GM23338 (cell line): Measurements from ENCODE around the gene SLIT2. TPM values are rescaled to one million over a fixed set of nuclear protein-coding genes. Genes with fewer than 3 reads are reported as not detected.

Source experiments
- ATAC-seq: fragments of 200-7000 bp; cut with Tn5 transposase; 3 replicates; pipeline ENCODE4 v1.9.1; 2020
- DNase-seq: peaks from one replicate; pipeline ENCODE4 v3.0.0-alpha.2; 2015; ENCODE audit warnings: low spot score
- H2AFZ ChIP-seq: fragments of 200-600 bp; sonication (generic); 2 replicates; pipeline ENCODE4 v1.8.0; 2016; ENCODE audit warnings: antibody characterized with exemption, mild to moderate bottlenecking, moderate library complexity
- H3F3A ChIP-seq: fragments of 200-600 bp; sonication (generic); replicated peaks from 2 replicates; pipeline ENCODE4 v1.8.0; 2017; ENCODE audit warnings: antibody characterized with exemption, mixed run types, low read depth
- H3K27ac ChIP-seq: fragments of 200-600 bp; sonication (generic); 2 replicates; pipeline ENCODE4 v1.6.1; 2016; ENCODE audit warnings: low read depth
- H3K27me3 ChIP-seq: fragments of 200-600 bp; sonication (generic); 2 replicates; pipeline ENCODE4 v1.8.0; 2016; ENCODE audit warnings: mild to moderate bottlenecking, mixed run types, moderate library complexity; ENCODE audit not compliant: insufficient read depth
- H3K36me3 ChIP-seq: fragments of 200-600 bp; sonication (generic); 2 replicates; pipeline ENCODE4 v1.8.0; 2016; ENCODE audit warnings: mild to moderate bottlenecking; ENCODE audit not compliant: insufficient read depth
- H3K4me1 ChIP-seq: fragments of 200-600 bp; sonication (generic); 2 replicates; pipeline ENCODE4 v1.8.0; 2016; ENCODE audit warnings: mild to moderate bottlenecking, moderate library complexity; ENCODE audit not compliant: insufficient read depth
- H3K4me2 ChIP-seq: fragments of 200-600 bp; sonication (generic); 2 replicates; pipeline ENCODE4 v1.7.1; 2017; ENCODE audit warnings: mixed run types
- H3K4me3 ChIP-seq: fragments of 200-600 bp; sonication (generic); 2 replicates; pipeline ENCODE4 v1.6.1; 2016; ENCODE audit warnings: mixed run types
- H3K79me2 ChIP-seq: fragments of 200-600 bp; sonication (generic); replicated peaks from 2 replicates; pipeline ENCODE4 v1.8.0; 2017; ENCODE audit warnings: mild to moderate bottlenecking; ENCODE audit not compliant: insufficient read depth
- H3K9me2 ChIP-seq: fragments of 200-600 bp; sonication (generic); 2 replicates; pipeline ENCODE4 v1.8.0; 2017; ENCODE audit not compliant: insufficient read depth
- H4K20me1 ChIP-seq: fragments of 200-600 bp; sonication (generic); replicated peaks from 2 replicates; pipeline ENCODE4 v1.8.0; 2017; ENCODE audit warnings: mild to moderate bottlenecking; ENCODE audit not compliant: insufficient read depth
- H3K27ac Mint-ChIP-seq: 2 replicates; pipeline ENCODE4 v1.8.0; 2020; ENCODE audit warnings: inconsistent platforms, mild to moderate bottlenecking, moderate library complexity, mixed read lengths
- H3K27me3 Mint-ChIP-seq: 3 replicates; pipeline ENCODE4 v1.8.0; 2022; ENCODE audit warnings: low read depth, mild to moderate bottlenecking, moderate library complexity, mixed read lengths, inconsistent platforms; ENCODE audit not compliant: insufficient read depth, poor library complexity
- H3K36me3 Mint-ChIP-seq: 3 replicates; pipeline ENCODE4 v1.8.0; 2021; ENCODE audit warnings: low read depth, mild to moderate bottlenecking, inconsistent platforms, moderate library complexity, mixed read lengths
- H3K4me1 Mint-ChIP-seq: 3 replicates; pipeline ENCODE4 v1.8.0; 2020; ENCODE audit warnings: mild to moderate bottlenecking, inconsistent platforms, mixed read lengths
- H3K4me3 Mint-ChIP-seq: 3 replicates; pipeline ENCODE4 v1.8.0; 2021; ENCODE audit warnings: moderate library complexity, mild to moderate bottlenecking, inconsistent platforms, mixed read lengths
- H3K9me3 Mint-ChIP-seq: 3 replicates; pipeline ENCODE4 v1.8.0; 2020; ENCODE audit warnings: moderate library complexity, mild to moderate bottlenecking, inconsistent platforms, mixed read lengths
- CREB1 ChIP-seq: fragments of 250-450 bp; sonication (Bioruptor Pico); IDR thresholded peaks from 2 replicates; pipeline ENCODE4 v1.5.0; 2020; ENCODE audit warnings: low read depth, mild to moderate bottlenecking, moderate library complexity
- EZH2 ChIP-seq: fragments of 200-600 bp; sonication (generic); IDR thresholded peaks from one replicate; pipeline ENCODE4 v1.8.0; 2017; ENCODE audit warnings: antibody characterized with exemption, mild to moderate bottlenecking, low read depth; ENCODE audit not compliant: unreplicated experiment
- JUNB ChIP-seq: IDR thresholded peaks from one replicate; pipeline ENCODE4 v1.6.1; 2016; ENCODE audit warnings: antibody characterized with exemption; ENCODE audit not compliant: unreplicated experiment
- STAT1 ChIP-seq: IDR thresholded peaks from one replicate; pipeline ENCODE4 v1.6.1; 2016; ENCODE audit warnings: antibody characterized with exemption; ENCODE audit not compliant: unreplicated experiment
- polyA plus RNA-seq: library from polyadenylated mRNA; unstranded; fragments of >200 nt; fragmentation: Nextera tagmentation; extraction: Ambion mirVana; gene quantifications from 2 replicates; pipeline ENCODE4 v1.2.1, GENCODE V29; 2016
- total RNA-seq: library from RNA; depleted of rRNA; stranded (reverse); fragments of >200 nt; shearing (Covaris generic); gene quantifications from 2 replicates; pipeline ENCODE4 v1.2.3, GENCODE V29; 2014
- TF ChIP-seq, protein P1 (sequence below): IDR thresholded peaks from one replicate; pipeline ENCODE4 v1.6.1; 2018; ENCODE audit warnings: antibody characterized with exemption; ENCODE audit not compliant: unreplicated experiment
- TF ChIP-seq, protein P2 (sequence below): IDR thresholded peaks from 2 replicates; pipeline ENCODE4 v1.6.1; 2016; ENCODE audit warnings: antibody characterized with exemption
- TF ChIP-seq, protein P3 (sequence below), 2 experiments: fragments of 200-600 bp in 1 of 2; sonication (generic) in 1 of 2; conservative IDR thresholded peaks; 2 replicates each; pipeline versions ENCODE4 v1.5.1 to v1.6.1; 2016 to 2017; ENCODE audit warnings: antibody characterized with exemption in 2 of 2, low read depth in 2 of 2, mild to moderate bottlenecking in 2 of 2, moderate library complexity in 1 of 2

Gene SLIT2
- total and polyA plus RNA-seq, 2 experiments from 2014 or later: 5.2 to 5.6 TPM

DNA sequence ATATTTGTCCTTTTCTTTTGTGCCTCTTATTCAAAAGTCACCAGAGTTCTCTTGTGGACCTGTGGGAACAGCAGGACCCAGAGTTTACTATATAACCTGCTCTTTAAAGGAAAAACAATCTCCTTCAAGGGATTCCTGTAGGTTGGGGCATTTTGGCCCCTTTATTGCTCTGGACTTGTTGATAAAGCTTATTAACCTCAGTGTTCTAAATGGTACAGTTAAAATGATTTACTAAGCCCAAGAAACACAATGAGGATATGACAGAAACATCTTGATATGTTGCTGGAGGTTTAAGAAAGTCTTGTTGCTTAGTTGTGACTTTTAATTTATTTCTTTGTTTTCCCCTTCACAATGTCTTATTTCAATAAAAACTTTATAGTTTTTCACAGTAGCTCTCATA is 46.8 kb downstream of the SLIT2 start (continued):
- TF ChIP-seq, protein P1, sequence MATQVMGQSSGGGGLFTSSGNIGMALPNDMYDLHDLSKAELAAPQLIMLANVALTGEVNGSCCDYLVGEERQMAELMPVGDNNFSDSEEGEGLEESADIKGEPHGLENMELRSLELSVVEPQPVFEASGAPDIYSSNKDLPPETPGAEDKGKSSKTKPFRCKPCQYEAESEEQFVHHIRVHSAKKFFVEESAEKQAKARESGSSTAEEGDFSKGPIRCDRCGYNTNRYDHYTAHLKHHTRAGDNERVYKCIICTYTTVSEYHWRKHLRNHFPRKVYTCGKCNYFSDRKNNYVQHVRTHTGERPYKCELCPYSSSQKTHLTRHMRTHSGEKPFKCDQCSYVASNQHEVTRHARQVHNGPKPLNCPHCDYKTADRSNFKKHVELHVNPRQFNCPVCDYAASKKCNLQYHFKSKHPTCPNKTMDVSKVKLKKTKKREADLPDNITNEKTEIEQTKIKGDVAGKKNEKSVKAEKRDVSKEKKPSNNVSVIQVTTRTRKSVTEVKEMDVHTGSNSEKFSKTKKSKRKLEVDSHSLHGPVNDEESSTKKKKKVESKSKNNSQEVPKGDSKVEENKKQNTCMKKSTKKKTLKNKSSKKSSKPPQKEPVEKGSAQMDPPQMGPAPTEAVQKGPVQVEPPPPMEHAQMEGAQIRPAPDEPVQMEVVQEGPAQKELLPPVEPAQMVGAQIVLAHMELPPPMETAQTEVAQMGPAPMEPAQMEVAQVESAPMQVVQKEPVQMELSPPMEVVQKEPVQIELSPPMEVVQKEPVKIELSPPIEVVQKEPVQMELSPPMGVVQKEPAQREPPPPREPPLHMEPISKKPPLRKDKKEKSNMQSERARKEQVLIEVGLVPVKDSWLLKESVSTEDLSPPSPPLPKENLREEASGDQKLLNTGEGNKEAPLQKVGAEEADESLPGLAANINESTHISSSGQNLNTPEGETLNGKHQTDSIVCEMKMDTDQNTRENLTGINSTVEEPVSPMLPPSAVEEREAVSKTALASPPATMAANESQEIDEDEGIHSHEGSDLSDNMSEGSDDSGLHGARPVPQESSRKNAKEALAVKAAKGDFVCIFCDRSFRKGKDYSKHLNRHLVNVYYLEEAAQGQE: no peak
- no peak for TF ChIP-seq STAT1

DNA sequence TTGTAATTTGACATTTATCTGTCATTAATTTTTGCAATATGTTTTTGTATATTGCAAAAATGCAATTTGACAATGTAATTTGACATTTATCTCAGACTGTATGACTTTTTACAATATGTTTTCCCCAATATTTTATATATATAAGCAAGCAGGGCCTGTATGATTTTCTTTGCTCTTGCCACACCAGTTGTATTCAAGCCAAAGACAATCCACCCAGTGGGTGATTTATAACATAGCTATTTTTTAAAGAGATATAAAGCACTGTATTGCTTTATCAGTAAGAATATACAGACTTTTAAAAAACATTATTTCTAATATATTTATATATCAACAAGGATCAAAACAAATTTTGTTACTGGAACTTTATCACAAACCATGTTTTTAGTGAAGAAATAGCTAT is 47.3 kb downstream of the SLIT2 start:
- H3K36me3 Mint-ChIP-seq: no peaks in the 10 kb centered on the region
- Histone ChIP-seq H3K27me3 (no peaks in the 10 kb centered on the region), H2AFZ (no peak overlapping the region), H3K4me2 (no peak overlapping the region), H3K4me3 (no peak overlapping the region), H3K36me3 (no peaks in the 10 kb centered on the region), H3K79me2 (no peaks in the 10 kb centered on the region), H3K9me2 (no peaks in the 10 kb centered on the region), H4K20me1 (no peaks in the 10 kb centered on the region), H3K4me1 (no peaks in the 10 kb centered on the region), H3F3A (no peaks in the 10 kb centered on the region), H3K27ac (no peak overlapping the region)
- no peaks in the 10 kb centered on the region for H3K9me3 Mint-ChIP-seq
- no peak for DNase-seq
- no peak overlapping the region for H3K4me3 Mint-ChIP-seq
- peaks cover 10% of the 10 kb centered on the region for H3K4me1 Mint-ChIP-seq
- H3K27me3 Mint-ChIP-seq: peaks cover 1% of the 10 kb centered on the region
- no peak for ATAC-seq
- H3K27ac Mint-ChIP-seq: no peak overlapping the region
- no peak for TF ChIP-seq CREB1 (CRISPR knock-in tag)
- TF ChIP-seq, protein P2, sequence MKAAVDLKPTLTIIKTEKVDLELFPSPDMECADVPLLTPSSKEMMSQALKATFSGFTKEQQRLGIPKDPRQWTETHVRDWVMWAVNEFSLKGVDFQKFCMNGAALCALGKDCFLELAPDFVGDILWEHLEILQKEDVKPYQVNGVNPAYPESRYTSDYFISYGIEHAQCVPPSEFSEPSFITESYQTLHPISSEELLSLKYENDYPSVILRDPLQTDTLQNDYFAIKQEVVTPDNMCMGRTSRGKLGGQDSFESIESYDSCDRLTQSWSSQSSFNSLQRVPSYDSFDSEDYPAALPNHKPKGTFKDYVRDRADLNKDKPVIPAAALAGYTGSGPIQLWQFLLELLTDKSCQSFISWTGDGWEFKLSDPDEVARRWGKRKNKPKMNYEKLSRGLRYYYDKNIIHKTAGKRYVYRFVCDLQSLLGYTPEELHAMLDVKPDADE: no peak
- TF ChIP-seq JUNB: no peak
- no peak for TF ChIP-seq STAT1
- TF ChIP-seq EZH2: no peak

DNA sequence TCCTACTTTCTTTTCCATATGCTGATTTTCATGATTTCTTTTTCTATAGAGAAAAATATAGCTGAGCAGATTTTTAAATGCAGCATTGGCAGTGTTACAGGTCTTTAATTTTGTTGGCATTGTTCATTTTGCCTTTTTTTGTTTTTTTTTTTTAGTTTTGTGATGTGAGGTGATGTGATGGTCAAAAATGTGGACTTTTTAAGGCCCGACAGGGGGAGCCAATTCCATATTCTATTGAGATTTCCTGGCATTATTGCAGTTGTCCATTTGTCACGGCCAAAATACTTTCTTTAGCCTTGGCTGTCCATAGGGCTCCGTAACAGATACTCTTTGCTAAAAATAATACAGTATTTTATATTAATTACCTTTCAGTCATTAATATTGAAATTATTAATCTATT is 47.8 kb downstream of the SLIT2 start:
- Histone ChIP-seq H3K4me1 (no peaks in the 10 kb centered on the region), H2AFZ (no peak overlapping the region), H3K27me3 (no peaks in the 10 kb centered on the region), H3K36me3 (no peaks in the 10 kb centered on the region), H3F3A (no peaks in the 10 kb centered on the region), H3K27ac (no peak overlapping the region), H3K4me3 (no peak overlapping the region), H3K4me2 (no peak overlapping the region), H4K20me1 (no peaks in the 10 kb centered on the region), H3K79me2 (no peaks in the 10 kb centered on the region), H3K9me2 (no peaks in the 10 kb centered on the region)
- no peaks in the 10 kb centered on the region for H3K36me3 Mint-ChIP-seq
- H3K27ac Mint-ChIP-seq: no peak overlapping the region
- ATAC-seq (no peak), DNase-seq (peak; percentile 51)
- no peak overlapping the region for H3K4me3 Mint-ChIP-seq
- H3K27me3 Mint-ChIP-seq: peaks cover 3% of the 10 kb centered on the region
- no peaks in the 10 kb centered on the region for H3K9me3 Mint-ChIP-seq
- TF ChIP-seq, protein P3, sequence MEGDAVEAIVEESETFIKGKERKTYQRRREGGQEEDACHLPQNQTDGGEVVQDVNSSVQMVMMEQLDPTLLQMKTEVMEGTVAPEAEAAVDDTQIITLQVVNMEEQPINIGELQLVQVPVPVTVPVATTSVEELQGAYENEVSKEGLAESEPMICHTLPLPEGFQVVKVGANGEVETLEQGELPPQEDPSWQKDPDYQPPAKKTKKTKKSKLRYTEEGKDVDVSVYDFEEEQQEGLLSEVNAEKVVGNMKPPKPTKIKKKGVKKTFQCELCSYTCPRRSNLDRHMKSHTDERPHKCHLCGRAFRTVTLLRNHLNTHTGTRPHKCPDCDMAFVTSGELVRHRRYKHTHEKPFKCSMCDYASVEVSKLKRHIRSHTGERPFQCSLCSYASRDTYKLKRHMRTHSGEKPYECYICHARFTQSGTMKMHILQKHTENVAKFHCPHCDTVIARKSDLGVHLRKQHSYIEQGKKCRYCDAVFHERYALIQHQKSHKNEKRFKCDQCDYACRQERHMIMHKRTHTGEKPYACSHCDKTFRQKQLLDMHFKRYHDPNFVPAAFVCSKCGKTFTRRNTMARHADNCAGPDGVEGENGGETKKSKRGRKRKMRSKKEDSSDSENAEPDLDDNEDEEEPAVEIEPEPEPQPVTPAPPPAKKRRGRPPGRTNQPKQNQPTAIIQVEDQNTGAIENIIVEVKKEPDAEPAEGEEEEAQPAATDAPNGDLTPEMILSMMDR (conservative IDR thresholded peaks at IDR 0.05; ENCODE audit: low read depth in 2 of 2): peak; percentile 50 to 51
- TF ChIP-seq, protein P1: no peak
- H3K4me1 Mint-ChIP-seq: peaks cover 10% of the 10 kb centered on the region
